ENCODE data around the gene BMP7.
"Not testable (repeated sequence)": the region's sequence is repeated elsewhere in the genome, so short reads cannot be mapped to it uniquely, and the experiment has no call there.

The BMP7 gene

GRCh38 chr20:57282670-57283361, 16.4 kb upstream of the BMP7 start:
- DNase-seq (ENCODE audit: low read depth, low spot score): no peak

GRCh38 chr20:57281900-57282299, 15.5 kb upstream of the BMP7 start:
- H3K4me3 ChIP-seq: no peak overlapping the region
- TF ChIP-seq EZH2 (IDR thresholded peaks at IDR 0.05) (no peak), FOXP2 (optimal IDR thresholded peaks at IDR 0.05; ENCODE audit: control extremely low read depth, extremely low read length, insufficient read depth) (no peak), POLR2AphosphoS5 (IDR thresholded peaks at IDR 0.05; ENCODE audit: borderline replicate concordance, low read depth, low read length) (no peak)
- no peaks in the 10 kb centered on the region for H3K9me3 ChIP-seq (ENCODE audit: low read depth, low read length)
- H3K27ac ChIP-seq: no peak overlapping the region
- DNase-seq (ENCODE audit: low read depth, low spot score): no peak
- no peak overlapping the region for H3K9ac ChIP-seq (ENCODE audit: insufficient read length)
- no peaks in the 10 kb centered on the region for H3K36me3 ChIP-seq (ENCODE audit: insufficient read depth, low read length)

More at GRCh38 chr20:57282670-57283361, 16.4 kb upstream of the BMP7 start:
- Histone ChIP-seq H3K9ac (ENCODE audit: insufficient read length) (no peak overlapping the region), H3K9me3 (ENCODE audit: low read depth, low read length) (no peaks in the 10 kb centered on the region), H3K27ac (no peak overlapping the region), H3K36me3 (ENCODE audit: insufficient read depth, low read length) (no peaks in the 10 kb centered on the region), H3K4me3 (no peak overlapping the region)
- TF ChIP-seq FOXP2 (optimal IDR thresholded peaks at IDR 0.05; ENCODE audit: control extremely low read depth, extremely low read length, insufficient read depth) (no peak), POLR2AphosphoS5 (IDR thresholded peaks at IDR 0.05; ENCODE audit: borderline replicate concordance, low read depth, low read length) (no peak), EZH2 (IDR thresholded peaks at IDR 0.05) (no peak)

- Histone ChIP-seq H3K27ac (no peak overlapping the region), H3K9me3 (ENCODE audit: low read depth, low read length) (no peaks in the 10 kb centered on the region), H3K4me3 (no peak overlapping the region), H3K36me3 (ENCODE audit: insufficient read depth, low read length) (no peaks in the 10 kb centered on the region), H3K9ac (ENCODE audit: insufficient read length) (no peak overlapping the region)
- TF ChIP-seq FOXP2 (optimal IDR thresholded peaks at IDR 0.05; ENCODE audit: control extremely low read depth, extremely low read length, insufficient read depth) (no peak), POLR2AphosphoS5 (IDR thresholded peaks at IDR 0.05; ENCODE audit: borderline replicate concordance, low read depth, low read length) (no peak), EZH2 (IDR thresholded peaks at IDR 0.05) (no peak)
- DNase-seq (ENCODE audit: low read depth, low spot score): no peak
Measured at GRCh38 chr20:57280221-57280620, 13.8 kb upstream of the BMP7 start.

- not testable (repeated sequence) for H3K27ac ChIP-seq; H3K9me3 ChIP-seq (ENCODE audit: low read depth, low read length); H3K4me3 ChIP-seq; H3K36me3 ChIP-seq (ENCODE audit: insufficient read depth, low read length); H3K9ac ChIP-seq (ENCODE audit: insufficient read length); DNase-seq (ENCODE audit: low read depth, low spot score)
Measured at GRCh38 chr20:57279548-57279947, 13.1 kb upstream of the BMP7 start.

GRCh38 chr20:57278457-57278856, 12.0 kb upstream of the BMP7 start:
- Histone ChIP-seq H3K4me3 (no peak overlapping the region), H3K27ac (no peak overlapping the region), H3K9me3 (ENCODE audit: low read depth, low read length) (no peaks in the 10 kb centered on the region), H3K9ac (ENCODE audit: insufficient read length) (no peak overlapping the region), H3K36me3 (ENCODE audit: insufficient read depth, low read length) (no peaks in the 10 kb centered on the region)
- no peak for TF ChIP-seq EZH2 (IDR thresholded peaks at IDR 0.05)
- no peak for TF ChIP-seq POLR2AphosphoS5 (IDR thresholded peaks at IDR 0.05; ENCODE audit: borderline replicate concordance, low read depth, low read length)
- TF ChIP-seq FOXP2 (optimal IDR thresholded peaks at IDR 0.05; ENCODE audit: control extremely low read depth, extremely low read length, insufficient read depth): no peak
- no peak for DNase-seq (ENCODE audit: low read depth, low spot score)

GRCh38 chr20:57277398-57278105, 11.1 kb upstream of the BMP7 start:
- Histone ChIP-seq H3K9ac (ENCODE audit: insufficient read length) (no peak overlapping the region), H3K9me3 (ENCODE audit: low read depth, low read length) (no peaks in the 10 kb centered on the region), H3K27ac (no peak overlapping the region), H3K4me3 (no peak overlapping the region), H3K36me3 (ENCODE audit: insufficient read depth, low read length) (no peaks in the 10 kb centered on the region)
- no peak for DNase-seq (ENCODE audit: low read depth, low spot score)
- TF ChIP-seq POLR2AphosphoS5 (IDR thresholded peaks at IDR 0.05; ENCODE audit: borderline replicate concordance, low read depth, low read length) (no peak), FOXP2 (optimal IDR thresholded peaks at IDR 0.05; ENCODE audit: control extremely low read depth, extremely low read length, insufficient read depth) (no peak), EZH2 (IDR thresholded peaks at IDR 0.05) (no peak)

- Histone ChIP-seq H3K27ac (no peak overlapping the region), H3K9ac (ENCODE audit: insufficient read length) (no peak overlapping the region), H3K36me3 (ENCODE audit: insufficient read depth, low read length) (no peaks in the 10 kb centered on the region), H3K9me3 (ENCODE audit: low read depth, low read length) (no peaks in the 10 kb centered on the region), H3K4me3 (no peak overlapping the region)
- no peak for DNase-seq (ENCODE audit: low read depth, low spot score)
- TF ChIP-seq POLR2AphosphoS5 (IDR thresholded peaks at IDR 0.05; ENCODE audit: borderline replicate concordance, low read depth, low read length) (no peak), EZH2 (IDR thresholded peaks at IDR 0.05) (no peak), FOXP2 (optimal IDR thresholded peaks at IDR 0.05; ENCODE audit: control extremely low read depth, extremely low read length, insufficient read depth) (no peak)
Measured at GRCh38 chr20:57276221-57276620, 9.8 kb upstream of the BMP7 start.

GRCh38 chr20:57275813-57276212, 9.4 kb upstream of the BMP7 start:
- TF ChIP-seq EZH2 (IDR thresholded peaks at IDR 0.05) (no peak), FOXP2 (optimal IDR thresholded peaks at IDR 0.05; ENCODE audit: control extremely low read depth, extremely low read length, insufficient read depth) (no peak), POLR2AphosphoS5 (IDR thresholded peaks at IDR 0.05; ENCODE audit: borderline replicate concordance, low read depth, low read length) (no peak)
- no peaks in the 10 kb centered on the region for H3K36me3 ChIP-seq (ENCODE audit: insufficient read depth, low read length)
- DNase-seq (ENCODE audit: low read depth, low spot score): no peak
- H3K9ac ChIP-seq (ENCODE audit: insufficient read length): no peak overlapping the region
- H3K4me3 ChIP-seq: no peak overlapping the region
- H3K27ac ChIP-seq: no peak overlapping the region
- H3K9me3 ChIP-seq (ENCODE audit: low read depth, low read length): no peaks in the 10 kb centered on the region
